ENCODE results near the gene STRN4.
"Not testable (repeated sequence)": the region's sequence is repeated elsewhere in the genome, so short reads cannot be mapped to it uniquely, and the experiment has no call there.

The STRN4 gene

DNA sequence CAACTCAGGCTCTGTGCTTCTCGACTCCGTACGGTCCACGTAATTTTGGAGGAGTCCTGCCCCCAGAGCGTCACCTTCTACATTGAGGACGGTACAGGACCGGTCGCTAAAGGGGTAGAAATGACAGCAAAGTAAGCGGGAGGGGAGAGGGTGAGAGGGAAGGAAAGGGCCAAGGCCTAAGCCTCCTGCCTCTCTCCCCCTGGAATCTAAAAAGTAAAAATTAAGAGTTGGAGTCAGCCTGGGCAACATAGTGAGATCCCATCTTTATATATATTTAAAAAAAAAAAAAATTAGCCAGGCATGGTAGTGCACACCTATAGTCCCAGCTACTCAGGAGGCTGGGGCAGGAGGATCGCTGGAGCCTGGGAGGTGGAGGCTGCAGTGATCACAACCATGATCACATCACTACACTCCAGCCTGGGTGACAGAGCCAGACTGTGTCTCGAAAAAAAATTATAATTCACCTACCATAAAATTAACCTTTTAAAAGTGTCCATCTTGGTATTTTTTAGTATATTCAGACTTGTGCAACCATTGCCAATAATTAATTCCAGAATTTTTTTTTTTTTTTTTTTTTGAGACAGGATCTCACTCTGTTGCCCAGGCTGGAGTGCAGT lies 29.5 kb upstream of the STRN4 start:
- no peak for DNase-seq (ENCODE audit: low read depth in 4 of 4, low spot score in 1 of 4)

DNA sequence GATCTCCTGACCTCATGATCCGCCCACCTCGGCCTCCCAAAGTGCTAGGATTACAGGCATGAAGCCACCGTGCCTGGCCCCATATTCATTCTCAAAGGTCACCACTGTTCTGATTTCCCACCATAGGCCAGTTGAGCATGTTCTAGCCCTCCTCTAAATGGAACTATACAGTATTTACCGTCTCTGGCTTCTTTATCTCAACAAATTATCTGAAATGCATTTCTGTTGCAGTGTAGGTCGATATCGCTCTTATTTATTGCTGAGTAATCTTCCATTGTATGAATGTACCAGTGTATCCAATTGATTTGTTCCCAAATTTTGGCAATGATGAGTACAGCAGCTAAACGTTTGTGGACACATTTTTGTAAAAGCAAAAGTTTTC lies 26.8 kb upstream of the STRN4 start:
- no peak for DNase-seq (ENCODE audit: low read depth in 4 of 4, low spot score in 1 of 4)

DNA sequence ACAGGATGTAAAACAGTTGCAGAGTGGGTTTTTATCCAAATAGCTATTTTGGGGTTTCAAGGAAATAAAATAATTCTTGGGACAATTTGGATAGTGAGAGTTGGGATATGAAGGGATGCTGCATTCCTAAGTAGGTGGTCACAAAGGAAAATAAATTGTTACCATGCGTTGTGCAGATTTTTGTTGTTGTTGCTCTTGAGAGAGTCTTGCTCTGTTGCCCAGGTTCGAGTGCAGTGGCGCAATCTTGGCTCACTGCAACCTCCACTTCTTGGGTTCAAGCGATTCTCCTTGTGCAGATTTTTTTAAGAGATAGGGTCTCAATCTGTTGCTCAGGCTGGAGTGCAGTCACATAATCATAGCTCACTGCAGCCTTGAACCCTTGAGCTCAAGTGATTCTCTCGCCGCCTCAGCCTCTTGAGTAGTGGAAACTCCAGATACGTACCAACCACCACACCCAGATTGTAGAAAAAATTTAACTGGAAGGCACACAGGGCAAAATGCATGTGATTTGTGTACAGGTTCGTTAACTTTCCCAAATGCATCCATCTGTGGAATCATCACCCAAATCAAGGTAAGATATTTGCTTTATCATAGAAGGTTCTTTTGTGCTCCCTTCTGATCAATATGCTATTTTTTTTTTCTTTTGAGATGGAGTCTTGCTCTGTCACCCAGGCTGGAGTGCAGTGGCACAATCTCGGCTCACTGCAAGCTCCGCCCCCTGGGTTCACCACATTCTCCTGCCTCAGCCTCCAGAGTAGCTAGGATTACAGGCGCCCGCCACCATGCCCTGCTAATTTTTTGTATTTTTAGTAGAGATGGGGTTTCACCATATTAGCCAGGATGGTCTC lies 26.1 kb upstream of the STRN4 start:
- DNase-seq (ENCODE audit: low read depth in 4 of 4, low spot score in 1 of 4), result no peak

DNA sequence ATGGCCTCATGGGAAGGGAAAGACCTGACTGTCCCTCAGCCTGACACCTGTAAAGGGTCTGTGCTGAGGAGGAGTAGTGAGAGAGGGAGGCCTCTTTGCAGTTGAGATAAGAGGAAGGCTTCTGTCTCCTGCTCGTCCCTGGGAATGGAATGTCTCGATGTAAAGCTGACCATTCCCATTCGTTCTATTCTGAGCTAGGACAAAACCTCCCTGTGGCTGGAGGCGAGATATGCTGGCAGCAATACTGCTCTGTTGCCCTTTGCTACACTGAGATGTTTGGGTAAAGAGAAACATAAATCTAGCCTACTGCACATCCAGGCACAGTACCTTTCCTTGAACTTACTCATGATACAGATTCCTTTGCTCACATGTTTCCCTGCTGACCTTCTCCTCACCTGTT lies 22.5 kb upstream of the STRN4 start:
- not testable (repeated sequence) for DNase-seq (ENCODE audit: low read depth in 4 of 4, low spot score in 1 of 4)

DNA sequence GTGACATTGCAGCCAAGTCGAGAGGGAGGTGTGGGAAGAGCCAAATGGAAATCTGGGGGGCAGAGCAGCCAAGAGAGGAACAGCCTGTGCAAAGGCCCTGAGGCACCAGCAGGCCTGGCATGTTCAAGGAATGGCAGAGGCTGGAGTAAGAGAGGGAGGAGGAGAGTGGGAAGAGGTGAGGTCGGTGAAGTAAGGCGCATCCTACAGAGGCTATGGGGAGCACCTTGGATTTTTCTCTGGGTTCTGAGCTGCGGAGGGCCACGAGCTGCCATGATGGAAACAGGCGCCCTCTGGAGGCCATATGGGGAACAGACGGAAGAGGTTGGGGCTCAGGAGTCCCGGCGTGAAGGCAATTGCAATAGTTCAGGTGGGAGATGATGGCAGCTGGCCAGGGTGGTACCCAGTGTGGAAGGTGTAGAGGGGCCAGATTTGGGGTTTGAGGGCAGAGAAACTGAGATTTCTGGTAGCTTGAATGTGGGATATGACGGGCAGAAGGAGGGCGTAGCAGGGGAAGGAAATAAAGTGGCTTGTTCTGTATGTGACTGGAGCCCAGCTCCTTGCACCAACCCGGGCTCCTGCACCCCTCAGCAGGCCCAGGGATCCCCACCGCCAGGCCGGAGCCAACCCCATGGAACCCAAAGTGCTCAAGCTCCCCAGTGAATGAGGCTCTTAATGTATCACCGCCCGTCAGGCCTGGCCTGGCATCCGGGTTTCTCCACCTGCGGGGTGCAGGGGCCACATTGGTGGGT lies 20.5 kb upstream of the STRN4 start:
- peak in 2 of 4 experiments; percentile 31 to 43 for DNase-seq (ENCODE audit: low read depth in 4 of 4, low spot score in 1 of 4)

DNA sequence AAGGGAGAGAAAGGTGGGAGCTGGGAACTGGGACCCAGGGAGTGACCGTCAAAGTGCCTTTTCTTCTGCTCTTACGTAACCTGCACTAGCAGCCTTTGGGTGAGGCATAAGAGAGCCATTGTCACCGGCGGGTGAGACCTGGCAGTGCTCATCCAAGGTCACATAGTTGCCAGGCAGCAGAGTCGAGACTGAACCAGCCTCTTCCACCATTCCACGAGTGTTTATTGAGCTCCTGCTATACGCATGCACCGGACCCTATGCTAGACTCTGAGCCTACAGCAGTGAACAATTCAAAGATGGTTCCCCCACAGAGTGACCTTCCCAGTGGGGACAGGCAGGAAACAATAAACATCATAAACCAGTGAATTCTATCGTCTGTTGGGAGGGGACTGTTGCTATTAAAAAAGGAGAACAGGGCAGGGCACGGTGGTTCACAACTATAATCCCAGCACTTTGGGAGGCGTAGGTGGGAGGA lies 18.6 kb upstream of the STRN4 start:
- DNase-seq (ENCODE audit: low read depth in 4 of 4, low spot score in 1 of 4), result no peak

DNA sequence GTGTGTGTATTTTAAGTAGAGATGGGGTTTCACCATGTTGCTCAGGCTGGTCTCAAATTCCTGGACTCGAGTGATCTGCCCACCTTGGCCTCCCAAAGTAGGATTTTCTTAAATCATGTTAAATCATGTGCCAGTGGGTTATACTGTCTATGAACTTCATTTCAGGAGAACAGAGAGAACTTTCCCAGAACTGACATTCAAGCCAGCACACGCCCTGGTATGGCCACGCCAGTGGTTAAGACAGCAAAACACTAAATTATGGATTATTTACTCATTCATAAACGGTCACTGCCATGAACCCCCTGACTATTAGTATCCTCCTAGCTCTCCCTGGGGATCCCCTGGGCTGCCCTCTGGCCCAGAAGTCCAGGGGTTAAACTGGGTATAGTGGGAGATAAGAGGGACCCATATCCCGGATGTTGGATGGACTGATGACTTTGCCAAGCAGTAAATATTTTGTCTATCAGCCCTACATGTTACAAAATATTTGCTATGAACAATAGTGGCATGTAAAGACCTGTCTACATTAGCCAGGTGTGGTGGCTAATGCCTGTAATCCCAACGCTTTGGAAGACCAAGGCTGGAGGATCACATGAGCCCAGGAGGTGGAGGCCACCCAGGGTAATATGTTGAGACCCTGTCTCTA lies 16.1 kb upstream of the STRN4 start:
- DNase-seq (ENCODE audit: low read depth in 4 of 4, low spot score in 1 of 4), result no peak

DNA sequence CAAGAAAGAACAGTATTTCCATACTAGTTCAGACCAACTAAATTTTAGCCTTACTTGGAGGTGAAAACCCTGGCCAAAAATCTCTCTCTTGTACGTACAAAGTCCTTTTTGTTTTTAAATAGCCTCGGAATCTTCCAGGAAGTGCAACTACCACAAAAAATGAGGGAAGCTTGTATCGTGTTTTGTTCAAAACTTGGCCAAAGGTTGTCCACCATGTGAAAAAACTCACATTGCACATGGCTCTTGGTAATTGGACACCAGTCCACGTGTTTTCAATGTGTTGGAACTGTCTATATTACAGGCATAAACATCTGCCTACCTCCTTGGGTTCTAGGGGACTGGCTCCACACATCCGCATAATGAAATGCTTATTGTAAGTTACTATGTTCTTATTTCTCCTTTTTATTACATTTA lies 15.2 kb upstream of the STRN4 start:
- no peak for DNase-seq (ENCODE audit: low read depth in 4 of 4, low spot score in 1 of 4)

DNA sequence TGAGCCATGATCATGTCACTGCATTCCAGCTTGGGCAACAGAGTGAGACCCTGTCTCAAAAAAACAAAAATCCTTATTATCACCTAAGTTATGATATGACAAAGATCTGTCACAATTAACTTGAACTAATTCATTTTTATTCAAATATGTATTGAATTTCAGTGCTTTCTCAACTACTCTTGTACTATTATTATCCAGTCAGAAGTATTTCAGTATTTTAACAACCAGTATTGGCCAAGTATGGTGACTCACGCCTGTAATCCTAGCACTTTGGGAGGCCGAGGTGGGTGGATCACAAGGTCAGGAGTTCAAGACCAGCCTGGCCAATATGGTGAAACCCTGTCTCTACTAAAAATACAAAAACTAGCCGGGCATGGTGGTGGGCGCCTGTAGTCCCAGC lies 14.6 kb upstream of the STRN4 start:
- not testable (repeated sequence) for DNase-seq (ENCODE audit: low read depth in 4 of 4, low spot score in 1 of 4)

DNA sequence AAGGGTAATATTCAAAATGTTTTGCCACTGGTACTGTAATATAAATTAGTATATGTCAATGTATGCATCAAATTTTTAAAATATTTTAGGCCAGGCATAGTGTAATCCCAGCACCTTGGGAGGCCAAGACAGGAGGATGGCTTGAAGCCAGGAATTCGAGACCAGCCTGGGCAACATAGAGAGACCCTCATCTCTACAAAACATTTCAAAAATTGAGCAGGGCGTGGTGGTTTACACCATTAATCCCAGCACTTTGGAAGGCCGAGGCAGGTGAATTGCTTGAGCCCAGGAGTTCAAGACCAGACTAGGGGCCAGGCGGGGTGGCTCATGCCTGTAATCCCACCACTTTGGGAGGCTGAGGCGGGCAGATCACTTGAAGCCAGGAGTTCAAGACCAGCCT lies 14.1 kb upstream of the STRN4 start:
- no peak for DNase-seq (ENCODE audit: low read depth in 4 of 4, low spot score in 1 of 4)

DNA sequence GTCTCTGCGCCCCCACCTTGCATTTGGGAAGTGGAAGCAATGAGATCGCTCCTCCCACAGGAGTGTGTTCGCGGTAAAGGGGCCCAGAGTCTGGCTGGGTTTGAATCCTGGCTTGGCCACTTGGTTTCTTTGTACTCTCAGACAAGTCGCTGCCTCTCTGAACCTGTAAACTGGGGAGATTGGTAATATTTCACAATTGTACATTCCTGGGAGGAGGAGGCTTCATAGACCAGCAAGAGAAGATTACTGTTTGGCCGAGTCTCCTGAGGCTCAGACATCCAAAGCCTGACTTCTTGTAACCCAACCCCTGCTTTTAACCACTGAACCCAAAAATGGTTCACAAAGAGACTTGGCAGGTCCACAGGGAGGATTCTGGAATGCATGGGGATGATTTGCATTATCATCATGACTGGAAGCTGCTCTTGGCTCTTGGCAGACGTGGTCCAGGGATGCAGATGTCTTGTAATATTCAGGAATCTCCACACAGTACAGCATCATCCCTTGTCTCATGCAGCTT lies 13.6 kb upstream of the STRN4 start:
- DNase-seq (ENCODE audit: low read depth in 4 of 4, low spot score in 1 of 4), result no peak

DNA sequence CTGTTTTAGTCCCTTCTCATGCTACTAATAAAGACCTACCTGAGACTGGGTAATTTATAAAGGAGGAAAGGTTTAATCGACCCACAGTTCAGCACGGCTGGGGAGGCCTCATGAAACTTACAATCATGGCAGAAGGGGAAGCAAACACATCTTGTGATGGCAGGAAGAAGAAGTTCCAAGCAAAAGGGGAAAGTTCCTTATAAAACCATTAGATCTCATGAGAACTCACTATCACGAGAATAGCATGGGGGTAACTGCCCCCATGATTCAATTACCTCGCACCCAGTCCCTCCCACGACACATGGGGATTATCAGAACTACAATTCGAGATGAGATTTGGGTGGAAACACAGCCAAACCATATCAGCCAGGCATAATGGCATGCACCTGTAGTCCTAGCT lies 13.0 kb upstream of the STRN4 start:
- DNase-seq (ENCODE audit: low read depth in 4 of 4, low spot score in 1 of 4), result no peak

DNA sequence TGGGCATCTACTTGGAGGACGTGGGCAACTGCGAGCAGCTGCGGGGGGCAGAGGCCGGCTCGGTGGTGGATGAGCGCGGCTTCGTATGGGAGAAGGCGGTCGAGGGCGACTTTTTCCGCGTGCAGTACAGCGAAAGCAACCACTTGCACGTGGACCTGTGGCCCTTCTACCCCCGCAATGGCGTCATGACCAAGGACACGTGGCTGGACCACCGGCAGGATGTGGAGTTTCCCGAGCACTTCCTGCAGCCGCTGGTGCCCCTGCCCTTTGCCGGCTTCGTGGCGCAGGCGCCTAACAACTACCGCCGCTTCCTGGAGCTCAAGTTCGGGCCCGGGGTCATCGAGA lies 10.3 kb upstream of the STRN4 start:
- DNase-seq (ENCODE audit: low read depth in 4 of 4, low spot score in 1 of 4), result no peak

DNA sequence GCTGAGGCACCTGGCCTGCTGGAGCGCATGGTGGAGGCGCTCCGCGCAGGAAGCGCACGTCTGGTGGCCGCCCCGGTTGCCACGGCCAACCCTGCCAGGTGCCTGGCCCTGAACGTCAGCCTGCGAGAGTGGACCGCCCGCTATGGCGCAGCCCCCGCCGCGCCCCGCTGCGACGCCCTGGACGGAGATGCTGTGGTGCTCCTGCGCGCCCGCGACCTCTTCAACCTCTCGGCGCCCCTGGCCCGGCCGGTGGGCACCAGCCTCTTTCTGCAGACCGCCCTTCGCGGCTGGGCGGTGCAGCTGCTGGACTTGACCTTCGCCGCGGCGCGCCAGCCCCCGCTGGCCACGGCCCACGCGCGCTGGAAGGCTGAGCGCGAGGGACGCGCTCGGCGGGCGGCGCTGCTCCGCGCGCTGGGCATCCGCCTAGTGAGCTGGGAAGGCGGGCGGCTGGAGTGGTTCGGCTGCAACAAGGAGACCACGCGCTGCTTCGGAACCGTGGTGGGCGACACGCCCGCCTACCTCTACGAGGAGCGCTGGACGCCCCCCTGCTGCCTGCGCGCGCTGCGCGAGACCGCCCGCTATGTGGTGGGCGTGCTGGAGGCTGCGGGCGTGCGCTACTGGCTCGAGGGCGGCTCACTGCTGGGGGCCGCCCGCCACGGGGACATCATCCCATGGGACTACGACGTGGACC lies 9.7 kb upstream of the STRN4 start:
- DNase-seq (ENCODE audit: low read depth in 4 of 4, low spot score in 1 of 4), result no peak

DNA sequence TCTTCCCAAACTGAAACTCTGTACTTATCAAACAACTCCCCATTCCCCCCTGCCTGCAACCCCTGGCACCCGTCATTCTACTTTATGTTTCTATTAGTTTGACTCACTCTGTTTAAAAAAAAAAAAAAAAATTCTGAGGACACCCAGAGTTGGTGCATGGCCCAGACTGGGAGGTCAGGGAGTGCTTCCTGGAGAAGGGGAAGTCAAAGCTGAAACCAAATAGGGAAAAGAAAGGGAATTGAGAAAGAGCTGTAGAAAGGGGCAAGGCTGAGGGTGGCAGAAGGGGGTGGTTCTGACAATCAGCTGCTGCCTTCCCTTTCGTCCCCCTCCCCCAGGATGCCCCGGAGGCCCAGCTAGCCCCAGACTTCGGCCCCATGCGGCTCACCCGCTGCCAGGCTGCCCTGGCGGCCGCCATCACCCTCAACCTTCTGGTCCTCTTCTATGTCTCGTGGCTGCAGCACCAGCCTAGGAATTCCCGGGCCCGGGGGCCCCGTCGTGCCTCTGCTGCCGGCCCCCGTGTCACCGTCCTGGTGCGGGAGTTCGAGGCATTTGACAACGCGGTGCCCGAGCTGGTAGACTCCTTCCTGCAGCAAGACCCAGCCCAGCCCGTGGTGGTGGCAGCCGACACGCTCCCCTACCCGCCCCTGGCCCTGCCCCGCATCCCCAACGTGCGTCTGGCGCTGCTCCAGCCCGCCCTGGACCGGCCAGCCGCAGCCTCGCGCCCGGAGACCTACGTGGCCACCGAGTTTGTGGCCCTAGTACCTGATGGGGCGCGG lies 9.0 kb upstream of the STRN4 start:
- DNase-seq (ENCODE audit: low read depth in 4 of 4, low spot score in 1 of 4), result no peak

DNA sequence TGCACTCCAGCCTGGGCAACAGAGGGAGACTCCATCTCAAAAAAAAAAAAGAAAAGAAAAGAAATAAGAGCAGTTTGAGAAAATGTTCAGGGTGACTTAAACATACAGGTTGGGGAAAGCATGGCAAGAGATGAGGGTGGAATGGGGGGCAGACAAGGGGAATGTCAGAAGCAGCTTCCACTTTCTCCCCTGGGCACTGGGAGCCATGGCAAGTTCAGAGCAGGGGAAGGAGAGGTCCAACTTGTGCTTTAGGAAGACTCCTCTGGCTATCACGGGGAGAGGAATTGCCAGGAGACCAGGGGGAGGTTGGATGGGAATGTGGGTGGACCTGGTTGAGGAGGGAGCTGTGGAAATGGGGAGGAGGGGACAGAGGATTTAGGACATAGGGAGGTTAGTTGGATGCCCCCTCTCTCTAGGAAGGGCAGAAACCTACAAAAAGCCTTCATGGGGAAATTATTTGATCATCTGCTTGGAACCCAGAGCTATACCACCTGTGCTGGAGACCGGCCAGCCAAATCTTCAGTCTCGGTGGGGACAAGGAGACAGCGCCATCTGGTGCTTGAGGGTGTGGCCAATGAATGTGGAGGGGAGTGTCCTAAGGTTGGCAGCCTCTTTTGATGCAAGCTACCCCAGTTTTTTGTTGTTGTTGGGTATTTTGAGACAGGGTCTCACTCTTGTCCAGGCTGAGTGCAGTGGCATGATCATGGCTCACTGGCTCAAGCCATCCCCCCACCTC lies 7.3 kb upstream of the STRN4 start:
- peak in 2 of 4 experiments; percentile 33 to 40 for DNase-seq (ENCODE audit: low read depth in 4 of 4, low spot score in 1 of 4)

DNA sequence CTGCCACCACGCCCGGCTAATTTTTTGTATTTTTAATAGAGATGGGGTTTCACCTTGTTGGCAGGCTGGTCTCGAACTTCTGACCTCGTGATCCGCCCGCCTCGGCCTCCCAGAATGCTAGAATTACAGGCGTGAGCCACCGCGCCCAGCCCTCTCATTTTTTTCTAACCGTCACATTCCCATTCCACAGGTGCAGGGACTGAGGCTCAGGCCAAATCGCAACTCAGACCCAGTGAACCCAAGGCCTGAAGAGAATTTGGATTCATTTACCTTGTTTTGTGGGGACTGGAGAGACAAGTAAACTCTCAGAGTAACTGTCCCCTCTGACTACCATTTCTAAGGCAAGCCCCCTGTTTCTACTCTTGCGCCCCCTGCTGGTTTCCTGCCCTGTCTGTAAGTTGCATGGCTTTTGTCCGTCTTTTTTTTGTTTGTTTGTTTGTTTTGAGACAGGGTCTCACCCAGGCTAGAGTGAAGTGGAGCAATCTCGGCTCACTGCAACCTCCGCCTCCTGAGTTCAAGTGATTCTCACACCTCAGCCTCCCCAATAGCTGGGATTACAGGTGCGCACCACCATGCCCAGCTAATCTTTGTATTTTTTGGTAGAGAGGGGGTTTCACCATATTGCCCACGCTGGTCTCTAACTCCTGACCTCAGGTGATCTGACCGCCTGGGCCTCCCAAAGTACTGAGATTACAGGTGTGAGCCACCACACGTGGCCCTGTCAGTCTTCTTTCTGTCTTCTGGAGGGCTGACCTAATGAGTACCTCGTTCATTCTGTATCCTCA lies 2.3 kb upstream of the STRN4 start:
- peak; percentile 69 to 81 (median 74) for DNase-seq (ENCODE audit: low read depth in 4 of 4, low spot score in 1 of 4)

DNA sequence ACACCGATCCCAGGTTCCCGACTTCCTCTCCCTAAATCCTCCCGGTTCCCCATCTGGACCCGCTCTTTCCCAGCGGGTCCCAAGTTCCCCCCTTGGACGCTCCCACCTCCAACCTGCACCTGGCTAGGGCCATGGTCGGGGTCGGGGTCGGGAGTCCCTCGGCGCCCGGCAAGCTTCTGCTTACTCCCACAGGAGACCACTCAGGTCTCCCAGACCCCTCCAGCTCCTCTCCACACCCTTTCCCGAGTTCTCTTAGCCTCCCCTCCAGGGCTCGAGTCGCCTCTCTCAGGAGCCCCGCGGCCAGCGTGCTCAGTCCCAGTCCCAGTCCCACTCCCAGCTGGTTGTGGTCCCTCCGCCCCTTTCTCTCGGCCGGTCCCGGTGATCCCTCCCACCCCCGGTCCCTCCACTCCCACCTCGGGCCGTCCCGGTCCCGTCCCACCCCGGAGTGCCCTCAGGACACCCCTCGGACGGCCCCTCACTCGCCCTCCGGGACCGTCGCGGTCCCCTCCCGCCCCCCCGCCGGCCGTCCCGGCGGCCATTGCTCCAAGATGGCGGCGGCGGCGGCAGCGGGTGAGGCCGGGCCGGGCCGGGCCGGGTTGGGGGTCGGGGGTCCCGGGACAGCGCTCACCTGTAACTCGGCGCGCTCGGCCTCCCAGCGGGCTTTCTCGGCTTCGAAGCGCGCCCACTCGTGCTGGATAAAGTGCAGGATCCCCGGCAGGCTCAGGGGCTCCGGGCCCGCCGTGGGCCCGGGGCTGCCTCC lies 549 bp downstream of the STRN4 start, which contains the start of gene FKRP:
Gene FKRP (plus strand): TSS at position 537 of the 760 bp plus-strand sequence. CDS start 9,394 bp downstream, outside the sequence.
- DNase-seq (ENCODE audit: low read depth in 4 of 4, low spot score in 1 of 4), result no peak

Data from stimulated activated CD4-positive, alpha-beta T cell treated with anti-CD3 and anti-CD28 coated beads, Interleukin-1b, Interleukin-23, amount 100 ng/mL, for 24 hours (primary cell).